Endothelial cell of umbilical vein (primary cell): ENCODE data around the gene PSAPL1. TPM values are rescaled to one million over a fixed set of nuclear protein-coding genes. Genes with fewer than 3 reads are reported as not detected.

Experiments used
- BruUV-seq: library from RNA; stranded (reverse); fragments of 400-500 nt; replicated peaks from 2 replicates; lab custom pipeline; 2021; lab: Mats Ljungman, UMichigan
- CTCF ChIA-PET: fragments of 300-600, 350-600 bp; sonication (Branson Sonifier 250); formaldehyde crosslinking; loops from one replicate; lab custom pipeline; 2021; ENCODE audit warnings: antibody characterized with exemption, inconsistent platforms; lab: Charles Lee
- POLR2A ChIA-PET: fragments of 300-600, 350-600 bp; sonication (Branson Sonifier 250); formaldehyde crosslinking; loops from one replicate; lab custom pipeline; 2021; ENCODE audit warnings: antibody characterized with exemption, inconsistent platforms; lab: Charles Lee
- DNase-seq: peaks from one replicate; pipeline ENCODE4 v3.0.0-alpha.2; 2011; ENCODE audit warnings: low read depth, low spot score
- FAIRE-seq: peaks from 2 replicates; lab custom pipeline; 2011; peaks lifted over from hg19 to GRCh38; lab: Jason Lieb, UNC
- H2AFZ ChIP-seq: 2 replicates; pipeline ENCODE4 v1.6.0; 2012; ENCODE audit warnings: low read depth, low read length, control low read depth, inconsistent platforms
- H3K27ac ChIP-seq: 2 replicates; pipeline ENCODE4 v1.5.1; 2011; ENCODE audit warnings: low read depth, mild to moderate bottlenecking, control low read depth, low read length, moderate library complexity; ENCODE audit not compliant: insufficient read depth
- H3K27me3 ChIP-seq, 2 experiments: 2 replicates each; pipeline versions ENCODE4 v1.6.0 to v1.6.1; 2011; ENCODE audit warnings: low read length in 2 of 2, mixed read lengths in 1 of 2; ENCODE audit not compliant: control insufficient read depth in 2 of 2, insufficient read depth in 2 of 2
- H3K36me3 ChIP-seq, 2 experiments: 2 replicates in 1 of 2; 3 replicates in 1 of 2; pipeline ENCODE4 v1.5.1; 2011; ENCODE audit warnings: low read length in 2 of 2, mild to moderate bottlenecking in 1 of 2, moderate library complexity in 1 of 2; ENCODE audit not compliant: control insufficient read depth in 2 of 2, insufficient read depth in 2 of 2; ENCODE audit errors: extremely low read depth in 1 of 2
- H3K4me1 ChIP-seq: 3 replicates; pipeline ENCODE4 v1.5.1; 2011; ENCODE audit warnings: mild to moderate bottlenecking, low read length; ENCODE audit not compliant: control insufficient read depth, insufficient read depth; ENCODE audit errors: extremely low read depth
- H3K4me2 ChIP-seq: 2 replicates; pipeline ENCODE4 v1.6.1; 2011; ENCODE audit warnings: low read length, control low read depth, mixed read lengths; ENCODE audit not compliant: insufficient read depth
- H3K4me3 ChIP-seq, 3 experiments: fragments of 200-600 bp in 1 of 3; sonication (generic), shearing (Covaris generic) in 1 of 3; replicated peaks in 1 of 3; 2 replicates each; pipeline ENCODE4 v1.5.1; 2011 to 2016; ENCODE audit warnings: control low read depth in 3 of 3, low read length in 3 of 3, mild to moderate bottlenecking in 2 of 3, inconsistent platforms in 1 of 3, low read depth in 1 of 3, moderate library complexity in 1 of 3; ENCODE audit not compliant: insufficient read depth in 1 of 3
- H3K79me2 ChIP-seq: 2 replicates; pipeline ENCODE4 v1.6.0; 2012; ENCODE audit warnings: low read length, inconsistent platforms; ENCODE audit not compliant: control insufficient read depth, insufficient read depth
- H3K9ac ChIP-seq: replicated peaks from 2 replicates; pipeline ENCODE3; 2011; ENCODE audit warnings: low read length, control low read depth; ENCODE audit not compliant: insufficient read depth; ENCODE audit errors: extremely low read depth
- H3K9me1 ChIP-seq: replicated peaks from 3 replicates; pipeline ENCODE4 v1.6.0; 2011; ENCODE audit warnings: mild to moderate bottlenecking, low read length; ENCODE audit not compliant: control insufficient read depth, insufficient read depth; ENCODE audit errors: extremely low read depth
- H3K9me3 ChIP-seq: replicated peaks from 2 replicates; pipeline ENCODE4 v1.5.1; 2012; ENCODE audit warnings: low read length, inconsistent platforms; ENCODE audit not compliant: control insufficient read depth, insufficient read depth
- H4K20me1 ChIP-seq: replicated peaks from 2 replicates; pipeline ENCODE3; 2011; ENCODE audit warnings: mild to moderate bottlenecking, low read length; ENCODE audit not compliant: control insufficient read depth, insufficient read depth; ENCODE audit errors: extremely low read depth
- CTCF ChIP-seq, 2 donors: IDR thresholded peaks; 1 replicate in 1 of 2; 2 replicates in 1 of 2; pipeline ENCODE4 v1.5.1; 2011; ENCODE audit warnings: low read length in 2 of 2, mild to moderate bottlenecking in 2 of 2, moderate library complexity in 2 of 2, control low read depth in 1 of 2, inconsistent platforms in 1 of 2, low read depth in 1 of 2; ENCODE audit not compliant: insufficient read depth in 1 of 2; ENCODE audit errors: extremely low read depth in 1 of 2
- EZH2 ChIP-seq: IDR thresholded peaks from 2 replicates; pipeline ENCODE4 v1.6.1; 2012; ENCODE audit warnings: borderline replicate concordance, low read depth, mild to moderate bottlenecking, moderate library complexity, low read length, inconsistent platforms; ENCODE audit not compliant: severe bottlenecking
- FOS ChIP-seq: IDR thresholded peaks from 2 replicates; pipeline ENCODE4 v1.6.1; 2011; ENCODE audit warnings: mild to moderate bottlenecking, low read length, moderate library complexity, borderline replicate concordance; ENCODE audit not compliant: insufficient read depth
- GATA2 ChIP-seq: IDR thresholded peaks from 2 replicates; pipeline ENCODE4 v1.7.0; 2011; ENCODE audit warnings: low read depth, mild to moderate bottlenecking, moderate library complexity, mixed read lengths, low read length; ENCODE audit not compliant: insufficient read length, insufficient read depth
- JUN ChIP-seq: IDR thresholded peaks from 2 replicates; pipeline ENCODE4 v1.6.1; 2011; ENCODE audit warnings: borderline replicate concordance, low read depth; ENCODE audit not compliant: insufficient read length, insufficient read depth
- MAX ChIP-seq: IDR thresholded peaks from 2 replicates; pipeline ENCODE4 v1.6.1; 2011; ENCODE audit not compliant: insufficient read depth, insufficient read length
- MYC ChIP-seq: IDR thresholded peaks from one replicate; pipeline ENCODE4 v1.6.1; 2011; ENCODE audit warnings: mild to moderate bottlenecking, low read depth, low read length
- POLR2A ChIP-seq: IDR thresholded peaks from 2 replicates; pipeline ENCODE4 v1.6.1; 2012; ENCODE audit warnings: low read depth, mild to moderate bottlenecking, control low read depth, low read length
- POLR2AphosphoS5 ChIP-seq: IDR thresholded peaks from 2 replicates; pipeline ENCODE4 v1.6.1; 2012; ENCODE audit warnings: low read depth, mild to moderate bottlenecking, control low read depth, low read length, moderate library complexity; ENCODE audit not compliant: insufficient read depth
- dilution Hi-C: fragments of 300-500 bp; cut with MboI; formaldehyde crosslinking; loops from one replicate; pipeline ENCODE4 v1.15.0; 2019; ENCODE audit warnings: low sequenced_read_pairs; ENCODE audit not compliant: extremely low pct_ligation_motif_present
- intact Hi-C: fragments of 100-400 bp; cut with micrococcal nuclease; formaldehyde crosslinking; loops from one replicate; pipeline ENCODE4 v1.10.0; 2022
- polyA plus RNA-seq, 4 experiments: library from polyadenylated mRNA; depleted of rRNA in 3 of 4; stranded (reverse) in 3 of 4; unstranded in 1 of 4; fragments of >200 nt; gene quantifications; 2 replicates each; pipeline versions ENCODE4 v1.2.1 to v1.2.3, GENCODE V29; 2011 to 2012; ENCODE audit warnings: missing spikeins in 1 of 4
- total RNA-seq: library from RNA; stranded (reverse); gene quantifications from 2 replicates; pipeline ENCODE4 v1.2.3, GENCODE V29; 2021

The PSAPL1 gene
- total and polyA plus RNA-seq, 2 donors (not counting 3 experiments of a cell fraction or from before 2014, with no cell fraction given) = not detected

- dilution Hi-C loops (no loop called here), intact Hi-C loops (no loop called here)
- Histone ChIP-seq H2AFZ (no peak overlapping the region), H3K9ac (no peak overlapping the region), H3K27ac (no peak overlapping the region), H3K4me3 (no peak overlapping the region), H3K36me3 (no peaks in the 10 kb centered on the region), H3K4me1 (no peaks in the 10 kb centered on the region), H3K9me1 (no peaks in the 10 kb centered on the region), H3K27me3 (no peaks in the 10 kb centered on the region), H3K79me2 (no peaks in the 10 kb centered on the region), H3K4me2 (no peak overlapping the region), H4K20me1 (no peaks in the 10 kb centered on the region), H3K9me3 (no peaks in the 10 kb centered on the region)
- FAIRE-seq (no peak), DNase-seq (no peak)
- no peak for TF ChIP-seq CTCF (IDR thresholded peaks at IDR 0.05; ENCODE audit: extremely low read depth in 1 of 2, insufficient read depth in 1 of 2, low read depth in 1 of 2, low read length in 2 of 2)
- no peak for TF ChIP-seq EZH2
- TF ChIP-seq POLR2A = no peak
- no peak for TF ChIP-seq MYC
- TF ChIP-seq MAX = no peak
- TF ChIP-seq POLR2AphosphoS5 = no peak
- no peak for TF ChIP-seq JUN
- no peak for TF ChIP-seq FOS
- TF ChIP-seq GATA2 = no peak
- ChIA-PET CTCF (no interaction called here), POLR2A (no interaction called here)
- BruUV-seq = no TSS peak
These were observed 52.1 kb downstream of the PSAPL1 start for GRCh38 chr4:7382634-7383014.
